Adrenal gland (tissue), 5 donors: ENCODE data around the gene ASIC5.

Experiments
- POLR2A ChIP-seq, 2 donors: fragments of 450-650 bp; IDR thresholded peaks; one replicate each; pipeline ENCODE4 v1.6.1; 2017; ENCODE audit warnings: antibody characterized with exemption in 2 of 2, mild to moderate bottlenecking in 2 of 2, moderate library complexity in 1 of 2
- TF ChIP-seq, protein P1 (sequence below), 6 experiments: fragments of 450-650 bp in 4 of 6; fragments of 200-600 bp in 2 of 6; sonication (generic) in 1 of 6; IDR thresholded peaks; 1 replicate in 5 of 6; 2 replicates in 1 of 6; pipeline versions ENCODE4 v1.5.1 to v1.8.0; 2016 to 2021; ENCODE audit warnings: antibody characterized with exemption in 6 of 6, mild to moderate bottlenecking in 2 of 6, moderate library complexity in 1 of 6
- donor health status: DM: no; HTN: no; CAD: no.

DNA sequence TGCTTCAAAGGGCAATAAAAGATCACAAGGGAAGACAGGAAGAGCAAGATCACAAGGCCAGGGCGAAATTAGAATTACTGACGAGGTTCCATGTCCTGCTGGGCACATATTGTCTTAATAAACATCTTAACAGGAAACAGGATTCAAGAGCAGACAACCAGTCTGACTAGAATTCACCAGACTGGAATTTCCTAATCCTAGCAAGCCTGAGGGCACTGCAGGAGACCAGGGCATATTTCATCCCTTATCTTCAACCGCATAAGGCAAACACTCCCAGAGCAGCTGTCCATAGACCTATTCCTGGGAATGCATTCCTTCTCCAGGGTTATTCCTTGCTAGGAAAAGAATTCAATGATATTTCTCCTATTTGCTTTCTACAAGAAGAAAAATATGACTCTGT is 25.0 kb upstream of the ASIC5 start:
- TF ChIP-seq, protein P1, sequence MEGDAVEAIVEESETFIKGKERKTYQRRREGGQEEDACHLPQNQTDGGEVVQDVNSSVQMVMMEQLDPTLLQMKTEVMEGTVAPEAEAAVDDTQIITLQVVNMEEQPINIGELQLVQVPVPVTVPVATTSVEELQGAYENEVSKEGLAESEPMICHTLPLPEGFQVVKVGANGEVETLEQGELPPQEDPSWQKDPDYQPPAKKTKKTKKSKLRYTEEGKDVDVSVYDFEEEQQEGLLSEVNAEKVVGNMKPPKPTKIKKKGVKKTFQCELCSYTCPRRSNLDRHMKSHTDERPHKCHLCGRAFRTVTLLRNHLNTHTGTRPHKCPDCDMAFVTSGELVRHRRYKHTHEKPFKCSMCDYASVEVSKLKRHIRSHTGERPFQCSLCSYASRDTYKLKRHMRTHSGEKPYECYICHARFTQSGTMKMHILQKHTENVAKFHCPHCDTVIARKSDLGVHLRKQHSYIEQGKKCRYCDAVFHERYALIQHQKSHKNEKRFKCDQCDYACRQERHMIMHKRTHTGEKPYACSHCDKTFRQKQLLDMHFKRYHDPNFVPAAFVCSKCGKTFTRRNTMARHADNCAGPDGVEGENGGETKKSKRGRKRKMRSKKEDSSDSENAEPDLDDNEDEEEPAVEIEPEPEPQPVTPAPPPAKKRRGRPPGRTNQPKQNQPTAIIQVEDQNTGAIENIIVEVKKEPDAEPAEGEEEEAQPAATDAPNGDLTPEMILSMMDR (IDR thresholded peaks at IDR 0.05): no peak
- TF ChIP-seq POLR2A (IDR thresholded peaks at IDR 0.05): no peak
